IPS DF 6.9 (cell line): Measurements from ENCODE around the gene PHYKPL.
"Not testable (repeated sequence)": the region's sequence is repeated elsewhere in the genome, so short reads cannot be mapped to it uniquely, and the experiment has no call there.

ENCODE experiments used
- DNase-seq: peaks from one replicate; pipeline ENCODE4 v3.0.0-alpha.2; 2013; ENCODE audit warnings: low read depth, low spot score
- H3K27ac ChIP-seq: one replicate; pipeline ENCODE4 v1.5.1; 2013; ENCODE audit warnings: low read length, control low read depth
- H3K27me3 ChIP-seq: 2 replicates; pipeline ENCODE4 v1.6.1; 2013; ENCODE audit warnings: mild to moderate bottlenecking, low read length; ENCODE audit not compliant: control insufficient read depth, insufficient read depth
- H3K36me3 ChIP-seq: 2 replicates; pipeline ENCODE4 v1.6.1; 2013; ENCODE audit warnings: low read length; ENCODE audit not compliant: control insufficient read depth, insufficient read depth
- H3K4me1 ChIP-seq: 2 replicates; pipeline ENCODE4 v1.6.1; 2013; ENCODE audit warnings: low read length; ENCODE audit not compliant: control insufficient read depth, insufficient read depth
- H3K4me3 ChIP-seq: 2 replicates; pipeline ENCODE4 v1.5.1; 2013; ENCODE audit warnings: mild to moderate bottlenecking, low read length
- H3K9me3 ChIP-seq: 2 replicates; pipeline ENCODE4 v1.6.1; 2013; ENCODE audit warnings: low read length, inconsistent platforms; ENCODE audit not compliant: control insufficient read depth, insufficient read depth
- WGBS: extraction: QIAGEN DNeasy Blood & Tissue Kit; methylation state at CpG from one replicate; pipeline ENCODE4 v1.1.7; 2013; ENCODE audit warnings: mixed read lengths, missing lambda C conversion rate; ENCODE audit not compliant: insufficient read length, insufficient coverage; 5-methylcytosine and 5-hydroxymethylcytosine counted together

Gene PHYKPL

GRCh38 chr5:178265746-178266145, 33.1 kb upstream of the PHYKPL start:
- no peaks in the 10 kb centered on the region for H3K9me3 ChIP-seq
- no CpG with 5 or more reads among the region's 7 CpGs for WGBS
- no peak overlapping the region for H3K4me3 ChIP-seq
- no peaks in the 10 kb centered on the region for H3K4me1 ChIP-seq
- no peaks in the 10 kb centered on the region for H3K27me3 ChIP-seq
- DNase-seq: no peak
- H3K36me3 ChIP-seq: no peaks in the 10 kb centered on the region
- H3K27ac ChIP-seq: no peak overlapping the region

- Histone ChIP-seq H3K27me3 (no peaks in the 10 kb centered on the region), H3K27ac (no peak overlapping the region), H3K4me3 (no peak overlapping the region), H3K9me3 (no peaks in the 10 kb centered on the region), H3K36me3 (no peaks in the 10 kb centered on the region), H3K4me1 (no peaks in the 10 kb centered on the region)
- DNase-seq: no peak
- no CpG with 5 or more reads among the region's 4 CpGs for WGBS
Observed at GRCh38 chr5:178264044-178264443, 31.4 kb upstream of the PHYKPL start.

GRCh38 chr5:178261666-178262600, 29.3 kb upstream of the PHYKPL start:
- no peaks in the 10 kb centered on the region for H3K36me3 ChIP-seq
- no peaks in the 10 kb centered on the region for H3K27me3 ChIP-seq
- WGBS: no CpG with 5 or more reads among the region's 19 CpGs
- no peak overlapping the region for H3K4me3 ChIP-seq
- no peak overlapping the region for H3K27ac ChIP-seq
- no peaks in the 10 kb centered on the region for H3K4me1 ChIP-seq
- DNase-seq: no peak
- no peaks in the 10 kb centered on the region for H3K9me3 ChIP-seq

GRCh38 chr5:178259623-178260536, 27.3 kb upstream of the PHYKPL start:
- H3K27ac ChIP-seq: no peak overlapping the region
- no peaks in the 10 kb centered on the region for H3K4me1 ChIP-seq
- no peaks in the 10 kb centered on the region for H3K27me3 ChIP-seq
- WGBS: no CpG with 5 or more reads among the region's 21 CpGs
- no peaks in the 10 kb centered on the region for H3K9me3 ChIP-seq
- H3K36me3 ChIP-seq: no peaks in the 10 kb centered on the region
- H3K4me3 ChIP-seq: no peak overlapping the region
- DNase-seq: no peak

- no peak for DNase-seq
- H3K36me3 ChIP-seq: no peaks in the 10 kb centered on the region
- H3K27me3 ChIP-seq: no peaks in the 10 kb centered on the region
- no CpG with 5 or more reads among the region's 4 CpGs for WGBS
- H3K4me1 ChIP-seq: no peaks in the 10 kb centered on the region
- H3K4me3 ChIP-seq: no peak overlapping the region
- no peak overlapping the region for H3K27ac ChIP-seq
- no peaks in the 10 kb centered on the region for H3K9me3 ChIP-seq
Observed at GRCh38 chr5:178257650-178258049, 25.0 kb upstream of the PHYKPL start.

GRCh38 chr5:178256746-178257145, 24.1 kb upstream of the PHYKPL start:
- DNase-seq: no peak
- no peaks in the 10 kb centered on the region for H3K4me1 ChIP-seq
- H3K27ac ChIP-seq: no peak overlapping the region
- no peaks in the 10 kb centered on the region for H3K27me3 ChIP-seq
- no peaks in the 10 kb centered on the region for H3K36me3 ChIP-seq
- WGBS: no CpG with 5 or more reads among the region's 19 CpGs
- no peaks in the 10 kb centered on the region for H3K9me3 ChIP-seq
- H3K4me3 ChIP-seq: no peak overlapping the region

GRCh38 chr5:178253632-178254031, 21.0 kb upstream of the PHYKPL start:
- DNase-seq, H3K4me3 ChIP-seq, H3K27ac ChIP-seq, H3K4me1 ChIP-seq, H3K9me3 ChIP-seq, H3K36me3 ChIP-seq, H3K27me3 ChIP-seq: not testable (repeated sequence)
- WGBS: no CpG with 5 or more reads among the region's 18 CpGs

GRCh38 chr5:178252258-178252657, 19.7 kb upstream of the PHYKPL start:
- no peaks in the 10 kb centered on the region for H3K9me3 ChIP-seq
- no CpG with 5 or more reads among the region's 8 CpGs for WGBS
- H3K36me3 ChIP-seq: no peaks in the 10 kb centered on the region
- H3K27ac ChIP-seq: no peak overlapping the region
- H3K4me1 ChIP-seq: no peaks in the 10 kb centered on the region
- H3K27me3 ChIP-seq: no peaks in the 10 kb centered on the region
- DNase-seq: no peak
- no peak overlapping the region for H3K4me3 ChIP-seq

- Histone ChIP-seq H3K36me3 (no peaks in the 10 kb centered on the region), H3K9me3 (no peaks in the 10 kb centered on the region), H3K4me1 (no peaks in the 10 kb centered on the region), H3K27ac (no peak overlapping the region), H3K27me3 (no peaks in the 10 kb centered on the region), H3K4me3 (no peak overlapping the region)
- DNase-seq: no peak
- WGBS: no CpG with 5 or more reads among the region's 6 CpGs
Observed at GRCh38 chr5:178250263-178250662, 17.7 kb upstream of the PHYKPL start.

- Histone ChIP-seq H3K4me3 (no peak overlapping the region), H3K4me1 (no peaks in the 10 kb centered on the region), H3K9me3 (no peaks in the 10 kb centered on the region), H3K36me3 (no peaks in the 10 kb centered on the region), H3K27ac (no peak overlapping the region), H3K27me3 (no peaks in the 10 kb centered on the region)
- no peak for DNase-seq
- WGBS: no CpG with 5 or more reads among the region's 13 CpGs
Observed at GRCh38 chr5:178249191-178249989, 16.8 kb upstream of the PHYKPL start.
